Colonic mucosa (tissue), 4 donors: ENCODE results near the gene OSBPL9. TPM values are rescaled to one million over a fixed set of nuclear protein-coding genes. Genes with fewer than 3 reads are reported as not detected.

Experiments
- DNase-seq: peaks from one replicate; pipeline ENCODE4 v3.0.0-alpha.2; 2020
- H3K27ac ChIP-seq: fragments of 200-600 bp; one replicate; pipeline ENCODE4 v1.8.0; 2021
- H3K27me3 ChIP-seq: fragments of 200-600 bp; one replicate; pipeline ENCODE4 v1.8.0; 2021
- H3K36me3 ChIP-seq: fragments of 200-600 bp; one replicate; pipeline ENCODE4 v1.8.0; 2021
- H3K4me1 ChIP-seq: fragments of 200-600 bp; one replicate; pipeline ENCODE4 v1.8.0; 2021; ENCODE audit warnings: mild to moderate bottlenecking
- H3K4me3 ChIP-seq: fragments of 200-600 bp; one replicate; pipeline ENCODE4 v1.8.0; 2021
- H3K9ac ChIP-seq, 2 donors: one replicate each; pipeline ENCODE4 v1.7.0; 2013; ENCODE audit warnings: control low read depth in 2 of 2, low read depth in 2 of 2, low read length in 2 of 2
- H3K9me3 ChIP-seq: fragments of 200-600 bp; one replicate; pipeline ENCODE4 v1.8.0; 2021
- intact Hi-C: fragments of 100-400 bp; cut with DNase I; formaldehyde crosslinking; loops from one replicate; pipeline ENCODE4 v1.14.1; 2022
- total RNA-seq, 2 donors: library from RNA; stranded (reverse); fragmentation: NEBNext Ultra II Directional in 1 of 2; extraction: Animal tissue kit (Norgen Biotek cat#: 25700) in 1 of 2; gene quantifications; one replicate each; pipeline ENCODE4 v1.2.1, GENCODE V29; 2021
- TF ChIP-seq, protein P1 (sequence below): fragments of 200-600 bp; IDR thresholded peaks from one replicate; pipeline ENCODE4 v1.8.0; 2022; ENCODE audit warnings: antibody characterized with exemption, mild to moderate bottlenecking
- donor health status: healthy.
- donor health status: DM: no; HTN: no; CAD: no.
- donor health status: DM: no; HTN: no; CAD: no.

The OSBPL9 gene
- total RNA-seq, 2 donors from 2014 or later, result 37.3 to 59.6 TPM

DNA sequence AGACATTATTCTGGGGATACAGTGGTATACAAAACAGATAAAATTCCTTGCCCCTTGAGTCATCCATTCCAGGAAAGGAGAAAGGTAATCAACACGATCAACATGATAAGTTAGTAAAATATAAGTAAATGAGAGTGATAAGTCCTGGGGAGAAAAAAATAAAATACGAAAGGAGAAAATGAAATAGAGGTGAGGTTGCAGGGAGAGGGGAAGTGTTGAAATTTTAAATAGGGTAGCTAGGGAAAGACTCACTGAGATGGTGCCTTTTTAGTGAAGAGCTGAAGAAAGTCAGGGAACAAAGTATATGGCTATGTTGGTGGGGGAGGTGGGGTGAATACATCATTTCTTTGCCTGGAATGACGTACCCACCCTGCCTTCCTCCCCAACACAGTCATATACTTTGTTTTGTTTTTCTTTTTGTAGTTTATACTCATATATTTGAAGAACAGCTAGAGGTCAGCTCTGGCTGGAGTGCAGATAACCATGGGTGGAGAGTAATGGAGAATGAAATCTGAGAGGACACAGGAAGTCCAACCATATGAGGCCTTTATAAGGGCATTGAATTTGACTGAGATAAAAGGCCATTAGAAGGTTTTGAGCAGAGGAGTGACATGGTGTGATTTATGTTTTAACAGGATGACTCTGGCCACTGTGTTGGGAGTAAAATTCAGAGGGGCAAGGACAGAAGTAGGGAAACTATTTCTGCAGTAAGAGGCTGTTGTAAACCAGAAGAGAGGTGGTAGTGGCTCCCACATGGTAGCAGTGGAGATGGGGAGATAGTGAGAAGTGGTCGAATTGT, 54.8 kb downstream of the OSBPL9 start:
- intact Hi-C loops, result no loop called here
- H3K27ac ChIP-seq, result no peak overlapping the region
- no peaks in the 10 kb centered on the region for H3K4me1 ChIP-seq
- TF ChIP-seq, protein P1, sequence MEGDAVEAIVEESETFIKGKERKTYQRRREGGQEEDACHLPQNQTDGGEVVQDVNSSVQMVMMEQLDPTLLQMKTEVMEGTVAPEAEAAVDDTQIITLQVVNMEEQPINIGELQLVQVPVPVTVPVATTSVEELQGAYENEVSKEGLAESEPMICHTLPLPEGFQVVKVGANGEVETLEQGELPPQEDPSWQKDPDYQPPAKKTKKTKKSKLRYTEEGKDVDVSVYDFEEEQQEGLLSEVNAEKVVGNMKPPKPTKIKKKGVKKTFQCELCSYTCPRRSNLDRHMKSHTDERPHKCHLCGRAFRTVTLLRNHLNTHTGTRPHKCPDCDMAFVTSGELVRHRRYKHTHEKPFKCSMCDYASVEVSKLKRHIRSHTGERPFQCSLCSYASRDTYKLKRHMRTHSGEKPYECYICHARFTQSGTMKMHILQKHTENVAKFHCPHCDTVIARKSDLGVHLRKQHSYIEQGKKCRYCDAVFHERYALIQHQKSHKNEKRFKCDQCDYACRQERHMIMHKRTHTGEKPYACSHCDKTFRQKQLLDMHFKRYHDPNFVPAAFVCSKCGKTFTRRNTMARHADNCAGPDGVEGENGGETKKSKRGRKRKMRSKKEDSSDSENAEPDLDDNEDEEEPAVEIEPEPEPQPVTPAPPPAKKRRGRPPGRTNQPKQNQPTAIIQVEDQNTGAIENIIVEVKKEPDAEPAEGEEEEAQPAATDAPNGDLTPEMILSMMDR, result no peak
- H3K27me3 ChIP-seq, result no peaks in the 10 kb centered on the region
- H3K9ac ChIP-seq, result no peak overlapping the region
- no peak overlapping the region for H3K4me3 ChIP-seq
- no peak for DNase-seq
- H3K9me3 ChIP-seq, result no peaks in the 10 kb centered on the region
- no peaks in the 10 kb centered on the region for H3K36me3 ChIP-seq

DNA sequence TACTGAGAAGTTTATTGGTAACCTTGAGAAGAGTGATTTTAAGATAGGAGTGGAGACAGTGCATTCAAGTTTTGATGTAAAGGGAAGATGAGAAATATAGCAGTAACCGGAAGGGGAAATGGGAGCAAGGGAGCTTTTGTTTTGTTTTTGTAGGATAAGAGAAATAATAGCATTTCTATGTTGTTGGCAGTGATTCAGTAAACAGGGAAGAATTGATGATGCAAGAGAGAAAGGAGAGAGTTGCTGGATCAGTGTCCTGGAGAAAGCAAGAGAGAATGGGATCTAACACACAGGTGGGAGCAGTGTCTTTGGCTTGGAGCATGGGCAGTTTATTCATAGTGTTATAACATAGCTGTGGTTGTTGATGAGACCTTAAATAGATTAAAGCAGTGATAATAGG, 56.4 kb downstream of the OSBPL9 start:
- no peak for DNase-seq
- TF ChIP-seq, protein P1, result no peak
- intact Hi-C loops, result no loop called here
- H3K27me3 ChIP-seq, result no peaks in the 10 kb centered on the region
- no peaks in the 10 kb centered on the region for H3K4me1 ChIP-seq
- no peak overlapping the region for H3K27ac ChIP-seq
- no peak overlapping the region for H3K9ac ChIP-seq
- H3K36me3 ChIP-seq, result no peaks in the 10 kb centered on the region
- no peak overlapping the region for H3K4me3 ChIP-seq
- H3K9me3 ChIP-seq, result no peaks in the 10 kb centered on the region

DNA sequence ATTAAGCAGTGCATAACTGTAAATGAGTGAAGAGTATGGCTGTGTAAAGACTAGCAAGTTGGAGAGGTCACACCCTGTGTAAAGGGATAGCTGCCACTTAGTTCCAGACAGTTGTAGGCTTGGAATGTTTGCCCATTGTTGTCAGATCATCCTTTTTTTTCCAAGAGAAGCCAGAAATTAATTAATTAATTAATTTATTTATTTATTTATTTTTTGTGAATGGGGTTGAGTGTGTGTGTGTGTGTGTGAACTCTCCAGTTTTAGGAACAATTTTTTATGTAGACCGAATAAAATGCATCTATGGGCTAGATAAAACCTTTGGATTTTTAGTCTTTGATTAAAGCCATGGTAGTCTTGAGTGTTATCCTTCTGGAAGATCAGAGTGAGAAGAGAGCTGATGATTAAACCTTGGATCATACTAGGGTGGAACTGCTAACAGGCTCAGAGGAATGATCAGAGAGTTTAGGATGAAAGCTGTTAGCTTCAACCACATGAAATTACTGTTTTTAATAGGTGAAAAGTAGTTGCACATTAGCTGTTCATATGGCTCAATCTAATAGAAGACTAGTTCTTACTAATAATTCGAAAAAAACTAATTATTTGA, 58.4 kb downstream of the OSBPL9 start:
- no peak overlapping the region for H3K9ac ChIP-seq
- no peaks in the 10 kb centered on the region for H3K27me3 ChIP-seq
- DNase-seq, result no peak
- TF ChIP-seq, protein P1, result no peak
- H3K4me3 ChIP-seq, result no peak overlapping the region
- H3K36me3 ChIP-seq, result no peaks in the 10 kb centered on the region
- no peak overlapping the region for H3K27ac ChIP-seq
- no peaks in the 10 kb centered on the region for H3K4me1 ChIP-seq
- intact Hi-C loops, result no loop called here
- no peaks in the 10 kb centered on the region for H3K9me3 ChIP-seq

DNA sequence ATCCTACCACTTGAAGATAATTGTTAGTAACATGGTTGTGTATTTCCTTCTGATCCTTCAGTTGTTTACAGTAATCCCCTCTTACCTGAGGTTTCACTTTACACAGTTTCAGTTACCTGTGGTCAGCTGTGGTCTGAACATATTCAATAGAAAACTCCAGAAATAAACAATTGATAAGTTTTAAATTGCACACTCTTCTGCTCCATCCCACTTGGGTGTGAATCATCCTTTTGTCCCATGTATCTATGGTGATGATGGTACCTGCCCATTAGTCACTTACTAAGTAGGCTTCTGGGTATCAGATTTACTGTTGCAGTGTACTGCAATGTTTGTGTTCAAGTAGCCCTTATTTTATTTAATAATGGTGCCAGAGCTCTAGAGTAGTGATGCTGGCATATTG, 62.5 kb downstream of the OSBPL9 start:
- Histone ChIP-seq H3K9me3 (no peaks in the 10 kb centered on the region), H3K27me3 (no peaks in the 10 kb centered on the region), H3K27ac (no peak overlapping the region), H3K4me3 (no peak overlapping the region), H3K4me1 (no peaks in the 10 kb centered on the region), H3K9ac (no peak overlapping the region), H3K36me3 (no peaks in the 10 kb centered on the region)
- no peak for DNase-seq
- intact Hi-C loops, result no loop called here
- TF ChIP-seq, protein P1, result no peak

DNA sequence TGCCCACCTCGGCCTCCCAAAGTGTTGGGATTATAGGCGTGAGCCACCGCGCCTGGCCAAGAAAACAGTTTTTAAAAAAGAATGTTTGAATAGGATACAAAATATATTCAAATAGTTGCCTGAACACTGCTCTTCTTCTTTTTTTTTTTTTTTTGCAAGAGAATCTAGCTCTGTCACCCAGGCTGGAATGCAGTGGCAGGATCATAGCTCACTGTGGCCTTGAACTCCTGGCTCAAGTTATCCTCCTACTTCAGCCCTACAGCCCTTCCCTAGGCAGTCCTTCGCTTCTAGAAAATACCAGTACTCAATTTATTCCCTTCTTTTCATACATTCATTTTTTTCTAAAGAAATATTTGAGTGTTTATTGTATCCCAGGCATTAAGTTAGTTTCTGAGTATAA, 67.9 kb downstream of the OSBPL9 start:
- intact Hi-C loops, result no loop called here
- no peaks in the 10 kb centered on the region for H3K36me3 ChIP-seq

More for the DNA sequence above, 67.9 kb downstream of the OSBPL9 start:
- Histone ChIP-seq H3K9ac (no peak overlapping the region), H3K4me3 (no peak overlapping the region), H3K27ac (no peak overlapping the region), H3K4me1 (no peaks in the 10 kb centered on the region), H3K27me3 (no peaks in the 10 kb centered on the region), H3K9me3 (no peaks in the 10 kb centered on the region)
- DNase-seq, result no peak
- TF ChIP-seq, protein P1, result no peak
